Body of pancreas (tissue), 4 donors: Measurements from ENCODE around the gene LSMEM2. TPM values are rescaled to one million over a fixed set of nuclear protein-coding genes. Genes with fewer than 3 reads are reported as not detected.

Experiments
- ATAC-seq: fragments of 150-250 bp; one replicate; pipeline ENCODE4 v1.9.1; 2016
- DNase-seq, 4 donors: peaks; one replicate each; pipeline ENCODE4 v3.0.0-alpha.2; 2019
- H3K27ac ChIP-seq, 4 donors: fragments of 200-600 bp; sonication (generic); 1 replicate in 3 of 4; 2 replicates in 1 of 4; pipeline versions ENCODE4 v1.5.1 to v1.6.1; 2016 to 2019; ENCODE audit warnings: mild to moderate bottlenecking in 1 of 4, mixed read lengths in 1 of 4, moderate library complexity in 1 of 4
- H3K27me3 ChIP-seq, 2 donors: fragments of 200-600 bp; sonication (generic); one replicate each; pipeline ENCODE4 v1.6.0; 2016; ENCODE audit warnings: mild to moderate bottlenecking in 1 of 2
- H3K36me3 ChIP-seq, 2 donors: fragments of 200-600 bp; sonication (generic); replicated peaks in 1 of 2; 2 replicates each; pipeline ENCODE4 v1.5.1; 2016; ENCODE audit warnings: low read depth in 2 of 2; ENCODE audit not compliant: insufficient read depth in 1 of 2
- H3K4me1 ChIP-seq: fragments of 200-600 bp; sonication (generic); one replicate; pipeline ENCODE4 v1.6.0; 2016
- H3K4me3 ChIP-seq, 2 donors: fragments of 200-600 bp; sonication (generic); 1 replicate in 1 of 2; 2 replicates in 1 of 2; pipeline ENCODE4 v1.5.1; 2016 to 2019
- H3K9me3 ChIP-seq, 3 donors: fragments of 200-600 bp; sonication (generic); 1 replicate in 2 of 3; 2 replicates in 1 of 3; pipeline ENCODE4 v1.5.1; 2016
- POLR2A ChIP-seq, 3 donors: fragments of 450-650 bp; IDR thresholded peaks; one replicate each; pipeline ENCODE4 v1.6.1; 2016; ENCODE audit warnings: antibody characterized with exemption in 3 of 3, mild to moderate bottlenecking in 2 of 3
- WGBS, 2 donors: methylation state at CpG; one replicate each; pipeline ENCODE4 v1.1.5; 2017; 5-methylcytosine and 5-hydroxymethylcytosine counted together
- intact Hi-C: fragments of 100-400 bp; cut with DNase I; formaldehyde crosslinking; loops from one replicate; pipeline ENCODE4 v1.15.1; 2023
- total RNA-seq, 2 donors: library from RNA; depleted of rRNA; stranded (reverse); fragments of >200 nt; gene quantifications; one replicate each; pipeline ENCODE4 v1.1.0, GENCODE V29; 2016
- TF ChIP-seq, protein P1 (sequence below), 7 experiments: fragments of 450-650 bp in 4 of 7; fragments of 200-600 bp in 3 of 7; sonication (generic) in 3 of 7; IDR thresholded peaks; one replicate each; pipeline ENCODE4 v1.5.1; 2016 to 2019; ENCODE audit warnings: antibody characterized with exemption in 7 of 7

The LSMEM2 gene
- total RNA-seq, 2 donors from 2014 or later, result not detected

- peaks cover 65% of the 10 kb centered on the region for H3K4me1 ChIP-seq
- DNase-seq (no peak), ATAC-seq (no peak)
- WGBS, 2 donors, result 68 to 69% methylated on average over 4 to 5 of the region's 5 CpGs
- TF ChIP-seq, protein P1, sequence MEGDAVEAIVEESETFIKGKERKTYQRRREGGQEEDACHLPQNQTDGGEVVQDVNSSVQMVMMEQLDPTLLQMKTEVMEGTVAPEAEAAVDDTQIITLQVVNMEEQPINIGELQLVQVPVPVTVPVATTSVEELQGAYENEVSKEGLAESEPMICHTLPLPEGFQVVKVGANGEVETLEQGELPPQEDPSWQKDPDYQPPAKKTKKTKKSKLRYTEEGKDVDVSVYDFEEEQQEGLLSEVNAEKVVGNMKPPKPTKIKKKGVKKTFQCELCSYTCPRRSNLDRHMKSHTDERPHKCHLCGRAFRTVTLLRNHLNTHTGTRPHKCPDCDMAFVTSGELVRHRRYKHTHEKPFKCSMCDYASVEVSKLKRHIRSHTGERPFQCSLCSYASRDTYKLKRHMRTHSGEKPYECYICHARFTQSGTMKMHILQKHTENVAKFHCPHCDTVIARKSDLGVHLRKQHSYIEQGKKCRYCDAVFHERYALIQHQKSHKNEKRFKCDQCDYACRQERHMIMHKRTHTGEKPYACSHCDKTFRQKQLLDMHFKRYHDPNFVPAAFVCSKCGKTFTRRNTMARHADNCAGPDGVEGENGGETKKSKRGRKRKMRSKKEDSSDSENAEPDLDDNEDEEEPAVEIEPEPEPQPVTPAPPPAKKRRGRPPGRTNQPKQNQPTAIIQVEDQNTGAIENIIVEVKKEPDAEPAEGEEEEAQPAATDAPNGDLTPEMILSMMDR (IDR thresholded peaks at IDR 0.05), result no peak
- TF ChIP-seq POLR2A (IDR thresholded peaks at IDR 0.05), result no peak
- H3K27ac ChIP-seq, result peak overlapping the region; percentile 17 to 98 (median 70)
- intact Hi-C loops, result no loop called here
- H3K36me3 ChIP-seq, result no peaks in the 10 kb centered on the region
- H3K27me3 ChIP-seq, result no peaks in the 10 kb centered on the region
- H3K9me3 ChIP-seq, result no peaks in the 10 kb centered on the region
- H3K4me3 ChIP-seq, result no peak overlapping the region
Observed at GRCh38 chr3:50323614-50324199, 44.8 kb downstream of the LSMEM2 start.

DNA sequence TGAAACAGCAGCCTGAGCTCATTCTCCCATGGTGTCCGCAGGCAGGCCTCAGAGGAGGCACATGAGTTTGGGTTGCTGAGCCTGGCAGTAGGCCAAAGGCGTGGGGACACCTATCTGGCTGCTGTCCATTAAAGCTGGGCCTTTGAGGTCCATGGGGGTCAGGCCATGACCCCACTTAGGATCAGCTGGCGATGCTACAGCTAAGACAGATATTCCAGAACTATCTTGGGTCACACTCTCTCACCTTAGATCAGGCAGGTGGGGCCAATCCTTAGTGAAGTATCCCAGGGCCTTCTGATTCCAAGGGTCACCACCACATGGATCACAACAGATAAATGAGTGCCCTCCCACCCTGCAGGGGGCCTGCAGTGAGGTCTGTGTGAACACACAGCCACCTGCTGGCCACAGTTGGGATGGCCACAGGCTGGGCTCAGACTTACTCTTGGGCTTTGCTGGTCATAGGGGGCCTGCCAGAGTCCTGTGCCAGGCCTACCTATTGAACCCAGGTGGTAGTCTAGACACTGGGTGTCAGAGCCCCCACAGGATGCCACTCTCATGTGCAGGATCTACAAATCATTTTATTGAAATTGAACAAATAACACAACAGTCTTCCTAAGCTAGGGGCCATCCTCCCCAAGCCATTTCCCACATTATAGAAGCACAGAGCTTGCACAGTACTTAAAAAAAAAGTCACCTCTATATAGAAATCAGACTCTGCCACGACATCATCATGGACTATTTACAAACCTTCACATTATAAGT lies 45.6 kb downstream of the LSMEM2 start:
- H3K4me3 ChIP-seq, result no peak overlapping the region

DNA sequence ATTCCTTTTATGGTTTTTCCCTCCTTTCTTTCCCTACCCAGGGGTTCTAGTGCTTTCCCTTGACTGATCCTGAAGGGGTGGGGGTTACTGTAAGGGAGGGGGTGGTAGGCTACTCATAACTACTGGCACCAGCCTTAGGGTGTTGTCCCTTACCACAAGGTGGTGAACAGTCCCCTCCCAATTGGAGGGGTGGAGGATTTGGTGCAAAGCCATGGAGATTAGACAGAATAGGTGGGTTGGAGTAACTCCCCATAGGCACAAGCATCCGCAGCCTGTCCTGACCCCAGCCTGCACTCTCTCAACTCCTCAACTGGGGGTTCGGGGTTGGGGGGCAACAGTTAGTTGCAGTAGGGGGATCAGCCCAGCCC lies 46.2 kb downstream of the LSMEM2 start:
- H3K4me3 ChIP-seq, result no peak overlapping the region
- peak overlapping the region in 2 of 4 donors; percentile 43 to 97 for H3K27ac ChIP-seq
- TF ChIP-seq, protein P1 (IDR thresholded peaks at IDR 0.05), result no peak
- TF ChIP-seq POLR2A (IDR thresholded peaks at IDR 0.05), result no peak
- H3K9me3 ChIP-seq, result no peaks in the 10 kb centered on the region
- intact Hi-C loops, result no loop called here
- H3K27me3 ChIP-seq, result no peaks in the 10 kb centered on the region
- WGBS, 2 donors, result 70 to 78% methylated on average over 2 of the region's 2 CpGs
- DNase-seq (no peak), ATAC-seq (no peak)
- peaks cover 0 to 4% of the 10 kb centered on the region in 2 donors for H3K36me3 ChIP-seq
- H3K4me1 ChIP-seq, result peaks cover 58% of the 10 kb centered on the region

More for the DNA sequence above, 45.6 kb downstream of the LSMEM2 start:
- WGBS, 2 donors, result 45 to 46% methylated on average over 4 of the region's 4 CpGs
- ATAC-seq (no peak), DNase-seq (peak; percentile 64 to 77 (median 64))
- TF ChIP-seq, protein P1 (IDR thresholded peaks at IDR 0.05), result peak; percentile 63 to 81 (median 71)
- TF ChIP-seq POLR2A (IDR thresholded peaks at IDR 0.05), result no peak
- Histone ChIP-seq H3K9me3 (no peaks in the 10 kb centered on the region), H3K4me1 (peaks cover 64% of the 10 kb centered on the region), H3K27me3 (no peaks in the 10 kb centered on the region), H3K27ac (peak overlapping the region in 3 of 4 donors; percentile 43 to 98 (median 97)), H3K36me3 (no peaks in the 10 kb centered on the region)
- intact Hi-C loops, result no loop called here

- 81 to 85% methylated on average over 5 to 11 of the region's 11 CpGs for WGBS, 2 donors
- peaks cover 5 to 10% of the 10 kb centered on the region in 2 donors for H3K36me3 ChIP-seq
- no peak overlapping the region for H3K4me3 ChIP-seq
- TF ChIP-seq POLR2A (IDR thresholded peaks at IDR 0.05), result no peak
- TF ChIP-seq, protein P1 (IDR thresholded peaks at IDR 0.05), result no peak
- no peaks in the 10 kb centered on the region for H3K27me3 ChIP-seq
- ATAC-seq (no peak), DNase-seq (no peak)
- intact Hi-C loops, result no loop called here
- H3K4me1 ChIP-seq, result peaks cover 53% of the 10 kb centered on the region
- no peak overlapping the region for H3K27ac ChIP-seq
- no peaks in the 10 kb centered on the region for H3K9me3 ChIP-seq
Observed at GRCh38 chr3:50325497-50326181, 46.8 kb downstream of the LSMEM2 start.
